ENCODE measurements around the gene GGA1. TPM values are rescaled to one million over a fixed set of nuclear protein-coding genes. Genes with fewer than 3 reads are reported as not detected.

GGA1 gene
- total and polyA plus RNA-seq, 2 of the 4 experiments (the other 2 are of a cell fraction): 17.2 to 48.5 TPM

DNA sequence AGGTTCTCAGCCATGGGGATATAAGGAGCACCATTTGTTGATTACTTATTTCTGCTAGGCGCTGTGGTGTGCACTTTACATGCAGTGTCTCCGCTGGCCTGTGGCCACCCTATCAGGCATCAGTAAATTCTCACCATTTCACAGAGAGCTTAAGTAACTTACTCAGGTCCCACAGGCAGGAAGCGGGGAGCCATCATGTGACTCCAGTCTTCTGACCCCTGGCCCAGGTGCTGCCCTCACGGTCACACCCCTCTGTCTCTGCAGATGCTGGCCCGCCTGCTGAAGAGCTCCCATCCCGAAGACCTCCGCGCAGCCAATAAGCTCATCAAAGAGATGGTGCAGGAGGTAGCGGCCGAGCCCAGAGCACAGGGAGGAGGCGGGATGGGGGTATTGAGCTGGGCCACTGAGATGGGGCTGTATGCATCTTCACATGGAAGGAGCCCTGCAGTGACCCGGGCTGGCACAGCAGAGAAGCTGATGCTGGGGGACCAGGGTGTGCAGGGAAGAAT lies 12.8 kb downstream of the GGA1 start:
- dilution Hi-C loops (cut with HindIII; ENCODE audit: low sequenced_read_pairs, unreplicated experiment) (no loop called here), intact Hi-C loops (cut with micrococcal nuclease) (no loop called here), in situ Hi-C loops (cut with MboI; ENCODE audit: low sequenced_read_pairs) (no loop called here)
- H3K4me2 ChIP-seq (ENCODE audit: low read depth, low read length): no peak overlapping the region
- no peak overlapping the region for H2BK20ac ChIP-seq (ENCODE audit: low read depth, low read length)
- no peak overlapping the region for H2BK120ac ChIP-seq (ENCODE audit: low read depth, low read length)
- no peaks in the 10 kb centered on the region for H4K20me1 ChIP-seq (ENCODE audit: insufficient read depth, low read length)
- no peak overlapping the region for H4K91ac ChIP-seq (ENCODE audit: insufficient read depth, low read depth, low read length)
- no peak overlapping the region for H3K14ac ChIP-seq (replicated peaks; ENCODE audit: low read depth, low read length)
- no peak overlapping the region for H3K18ac ChIP-seq (ENCODE audit: low read depth, low read length)
- no peaks in the 10 kb centered on the region for H3K9me3 ChIP-seq (ENCODE audit: control insufficient read depth, insufficient read depth, low read length)
- no peak overlapping the region for H3K9ac ChIP-seq (ENCODE audit: low read depth, low read length)
- no peak overlapping the region for H3K4ac ChIP-seq (ENCODE audit: low read depth, low read length)
- no peak overlapping the region for H4K8ac ChIP-seq (ENCODE audit: low read depth in 2 of 2, low read length in 2 of 2)
- H2AK5ac ChIP-seq (ENCODE audit: low read depth, low read length): no peak overlapping the region
- peaks cover 0 to 15% of the 10 kb centered on the region in 2 experiments; a peak in 2 of 4 replicates for H3K79me1 ChIP-seq (ENCODE audit: low read depth in 1 of 2, low read length in 2 of 2)
- 100% methylated on average over 2 of the region's 12 CpGs; no CpG with 5 or more reads in 1 of the 2 experiments for WGBS, 2 experiments (ENCODE audit: extremely low coverage in 2 of 2, insufficient read length in 1 of 2)
- POLR2A ChIA-PET (ENCODE audit: unreplicated experiment): interaction anchor here (1.1 kb wide), 1 partner anchor 37 kb away, joined by 3 read pairs; the partner anchor contains the start of gene PDXP
- H3K27ac ChIP-seq (ENCODE audit: insufficient read depth, low read length): no peak overlapping the region
- CTCF ChIA-PET: no interaction called here
- no peak overlapping the region for H4K5ac ChIP-seq (ENCODE audit: low read depth, low read length)
- no peaks in the 10 kb centered on the region for H3K27me3 ChIP-seq (ENCODE audit: control insufficient read depth, insufficient read depth, low read length)
- no peak for ATAC-seq (ENCODE audit: low read depth)
- H2AFZ ChIP-seq (replicated peaks; ENCODE audit: low read length, poor library complexity): no peak overlapping the region
- H2BK5ac ChIP-seq (ENCODE audit: low read depth, low read length, poor library complexity, severe bottlenecking): no peak overlapping the region
- no peaks in the 10 kb centered on the region for H3K9me1 ChIP-seq (ENCODE audit: insufficient read depth, low read length)
- no peak overlapping the region for H3K4me3 ChIP-seq (ENCODE audit: insufficient read depth, low read depth, low read length)
- no peak overlapping the region for H2AK9ac ChIP-seq (replicated peaks; ENCODE audit: low read depth, low read length, poor library complexity)
- no TSS peak for BruUV-seq (replicated peaks)
- no peak overlapping the region for H2BK15ac ChIP-seq (ENCODE audit: low read depth, low read length)
- peaks cover 57% of the 10 kb centered on the region for H3K36me3 ChIP-seq (ENCODE audit: control insufficient read depth, insufficient read depth, low read length)
- no peak overlapping the region for H3K23ac ChIP-seq (ENCODE audit: low read depth, low read length)
- no peak overlapping the region for H3K56ac ChIP-seq (ENCODE audit: extremely low read depth, insufficient read depth, low read length)
- peaks cover 3% of the 10 kb centered on the region; the same call in 1 of the 2 replicates for H3K4me1 ChIP-seq (ENCODE audit: control insufficient read depth, insufficient read depth, low read length)
- DNase-seq: no peak
- TF ChIP-seq NFE2L2 (IDR thresholded peaks at IDR 0.05; ENCODE audit: low read depth, low read length): no peak
- no peak for TF ChIP-seq MXI1 (IDR thresholded peaks at IDR 0.05; ENCODE audit: borderline replicate concordance, low read depth, low read length)
- TF ChIP-seq FOS (IDR thresholded peaks at IDR 0.05; ENCODE audit: low read depth, low read length): no peak
- TF ChIP-seq BHLHE40 (IDR thresholded peaks at IDR 0.05; ENCODE audit: low read depth, low read length): no peak
- TF ChIP-seq POLR2A (IDR thresholded peaks at IDR 0.05; ENCODE audit: low read depth, low read length): no peak
- TF ChIP-seq, protein P1, sequence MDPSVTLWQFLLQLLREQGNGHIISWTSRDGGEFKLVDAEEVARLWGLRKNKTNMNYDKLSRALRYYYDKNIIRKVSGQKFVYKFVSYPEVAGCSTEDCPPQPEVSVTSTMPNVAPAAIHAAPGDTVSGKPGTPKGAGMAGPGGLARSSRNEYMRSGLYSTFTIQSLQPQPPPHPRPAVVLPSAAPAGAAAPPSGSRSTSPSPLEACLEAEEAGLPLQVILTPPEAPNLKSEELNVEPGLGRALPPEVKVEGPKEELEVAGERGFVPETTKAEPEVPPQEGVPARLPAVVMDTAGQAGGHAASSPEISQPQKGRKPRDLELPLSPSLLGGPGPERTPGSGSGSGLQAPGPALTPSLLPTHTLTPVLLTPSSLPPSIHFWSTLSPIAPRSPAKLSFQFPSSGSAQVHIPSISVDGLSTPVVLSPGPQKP (IDR thresholded peaks at IDR 0.05; ENCODE audit: borderline replicate concordance, low read depth, low read length): no peak
- no peak for TF ChIP-seq SMC3 (IDR thresholded peaks at IDR 0.05; ENCODE audit: low read depth, low read length)

All from IMR-90 (cell line).